SH-SY5Y (cell line): Measurements from ENCODE around the gene UNC5C.
A peak's percentile ranks its signal among the peaks of the same experiment; 100 is the strongest.

Experiments used
- GATA2 ChIP-seq: IDR thresholded peaks from 2 replicates; pipeline ENCODE4 v1.6.1; 2011; ENCODE audit warnings: mild to moderate bottlenecking, low read depth, low read length
- GATA3 ChIP-seq: IDR thresholded peaks from 2 replicates; pipeline ENCODE4 v1.6.1; 2011; ENCODE audit warnings: low read depth, mild to moderate bottlenecking, low read length, moderate library complexity

UNC5C gene

DNA sequence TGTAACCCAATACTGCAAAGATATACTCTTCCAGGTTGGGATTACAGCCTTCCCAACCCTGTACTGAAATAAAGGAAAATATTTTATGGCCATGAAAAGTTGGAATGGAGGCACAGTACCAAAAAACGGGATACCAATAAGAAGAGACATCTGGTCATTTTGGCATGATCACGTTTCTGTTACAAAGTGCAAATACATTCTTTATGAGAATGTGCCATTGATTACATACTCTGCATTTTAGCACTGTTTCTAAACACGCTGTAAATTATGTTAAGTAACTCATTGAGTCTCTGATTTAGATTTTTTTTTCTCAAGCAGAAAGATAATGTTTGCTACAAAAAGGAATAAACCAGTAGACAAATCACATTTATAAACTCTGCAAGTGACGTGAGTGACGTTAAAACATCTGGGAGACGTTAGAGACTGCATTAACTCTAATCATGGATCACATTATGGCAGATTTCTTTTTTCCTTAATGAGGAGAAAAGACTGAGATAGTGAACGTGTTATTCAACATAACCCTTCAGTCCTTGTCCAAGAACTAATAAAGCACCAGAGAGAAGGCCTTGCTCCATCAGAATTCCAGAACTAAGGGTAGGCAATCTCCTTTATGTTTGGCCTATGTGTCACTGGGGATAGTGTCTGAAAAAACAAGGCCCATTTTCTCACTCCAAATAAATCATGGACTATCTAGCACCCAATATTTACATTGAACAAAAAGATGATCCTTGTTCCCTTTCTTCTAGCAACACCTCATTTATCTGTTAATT lies 31.0 kb downstream of the UNC5C start:
- no peak for TF ChIP-seq GATA2
- TF ChIP-seq GATA3 = no peak

DNA sequence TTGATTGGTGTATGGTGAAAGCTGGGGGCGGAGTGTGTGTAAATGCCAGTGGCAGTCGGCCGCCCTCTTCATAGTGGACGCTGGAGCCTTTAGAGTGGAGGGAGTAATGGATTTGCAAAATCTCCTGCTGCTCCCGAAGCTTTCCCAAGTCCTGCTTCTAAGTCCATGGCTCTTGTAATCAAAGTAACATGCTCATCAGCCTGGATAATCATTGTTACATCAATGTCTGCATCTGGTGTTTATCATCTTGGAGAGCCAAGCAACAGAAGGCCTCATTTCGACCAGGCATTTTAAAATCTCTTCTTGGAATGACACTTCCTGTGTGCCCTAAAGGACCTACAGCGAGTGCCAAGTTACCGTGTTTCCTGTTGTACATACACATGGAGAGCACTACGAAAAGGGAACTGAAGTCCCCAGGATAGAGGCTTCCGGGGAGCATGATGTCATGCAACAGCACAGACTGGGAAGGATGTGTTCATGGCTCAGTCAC lies 32.2 kb downstream of the UNC5C start:
- TF ChIP-seq GATA2 (peak; percentile 46; the same call in 1 of the 2 replicates), GATA3 (no peak)

DNA sequence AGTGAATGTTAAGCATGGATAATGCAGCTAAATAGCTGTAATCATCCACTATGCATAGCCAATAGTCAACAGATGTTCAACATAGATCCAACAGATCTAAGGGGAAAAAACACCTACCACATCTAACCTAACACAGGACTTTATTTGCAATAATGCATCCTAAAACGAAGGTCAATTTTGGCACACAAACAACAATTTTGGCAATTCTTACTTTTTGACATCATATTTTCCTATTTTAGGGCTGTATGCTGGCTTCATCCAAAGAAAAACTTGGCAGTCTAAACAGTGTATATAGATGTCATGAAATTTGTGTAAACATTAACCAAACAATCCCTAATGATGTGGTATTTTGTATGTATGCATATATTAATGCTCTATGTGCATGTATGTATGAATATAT lies 33.2 kb downstream of the UNC5C start:
- TF ChIP-seq GATA2 (no peak), GATA3 (no peak)

DNA sequence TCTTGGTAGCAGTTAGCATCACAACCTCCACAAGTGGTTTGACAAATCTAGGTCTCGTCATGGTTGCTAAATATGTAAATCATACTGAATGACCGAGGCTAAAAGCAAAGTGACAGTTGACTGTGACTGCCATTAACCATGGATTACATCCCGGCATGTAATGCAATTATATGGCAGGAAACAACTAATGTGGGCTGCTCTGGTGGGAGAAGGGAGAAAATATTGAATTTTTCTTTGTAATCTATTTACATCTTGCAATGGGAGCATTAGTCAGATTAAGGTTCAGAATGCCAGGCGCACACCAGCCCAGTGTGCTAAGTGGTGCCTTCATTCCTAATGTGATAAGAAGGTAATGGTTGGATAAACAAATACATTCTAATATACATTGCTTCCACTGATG lies 35.8 kb downstream of the UNC5C start:
- TF ChIP-seq GATA2 = peak; percentile 88
- TF ChIP-seq GATA3 = peak; percentile 89

DNA sequence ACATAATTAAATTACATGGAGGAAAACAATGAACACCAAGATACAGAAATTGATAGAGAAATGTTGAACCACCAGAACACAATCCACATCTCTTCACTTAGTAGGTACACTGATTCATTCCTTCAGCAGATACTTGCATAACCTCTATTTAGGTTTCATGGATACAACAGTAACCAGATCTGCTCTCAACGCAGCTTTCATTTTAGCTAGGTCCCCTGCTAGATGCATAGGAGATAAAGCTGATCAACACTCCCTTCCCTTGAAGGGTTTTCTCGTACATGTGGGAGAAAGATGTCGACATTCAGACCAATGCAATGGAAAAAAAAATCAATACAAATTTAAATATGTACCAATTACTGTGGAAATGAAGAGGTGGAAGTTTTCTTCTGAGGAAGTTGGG lies 37.3 kb downstream of the UNC5C start:
- peak; percentile 66 for TF ChIP-seq GATA2
- peak; percentile 89 for TF ChIP-seq GATA3

DNA sequence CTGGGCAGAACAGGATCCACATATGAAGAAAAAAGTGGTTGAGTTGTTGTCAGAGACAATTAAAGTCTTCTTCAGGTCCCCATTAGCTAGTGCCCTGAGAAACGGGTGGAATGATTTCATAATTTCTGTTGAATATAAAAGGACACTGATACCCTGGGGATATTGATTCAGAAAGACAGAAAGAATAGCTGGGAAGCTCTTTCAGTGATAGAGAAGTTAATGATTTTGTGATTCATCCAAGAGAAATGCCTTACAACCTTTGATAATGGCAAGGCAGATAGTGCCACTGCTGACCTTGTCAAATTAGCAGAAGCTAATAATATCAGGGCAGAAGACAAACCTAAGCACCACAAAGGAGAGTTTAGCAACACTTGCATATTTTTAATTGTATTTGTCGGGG lies 37.9 kb downstream of the UNC5C start:
- no peak for TF ChIP-seq GATA3
- no peak for TF ChIP-seq GATA2

DNA sequence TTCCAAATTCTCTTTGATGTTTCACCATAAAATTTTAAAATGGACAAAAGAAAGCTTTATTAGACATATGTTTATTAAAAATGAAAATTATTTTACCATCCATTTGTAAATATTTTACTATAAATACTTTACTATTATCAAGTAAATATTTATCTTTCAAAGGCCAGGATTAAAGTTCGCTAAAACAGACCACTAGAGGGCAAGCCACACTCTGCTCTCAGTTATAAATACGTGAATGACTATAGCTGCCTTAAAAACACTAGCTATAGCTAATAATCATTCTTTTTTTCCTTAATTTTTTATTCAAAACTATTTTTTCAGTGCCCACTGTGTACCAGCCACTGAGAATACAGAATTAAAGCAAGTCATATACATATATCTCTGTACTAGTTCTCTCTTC lies 38.6 kb downstream of the UNC5C start:
- TF ChIP-seq GATA3 (no peak), GATA2 (no peak)

DNA sequence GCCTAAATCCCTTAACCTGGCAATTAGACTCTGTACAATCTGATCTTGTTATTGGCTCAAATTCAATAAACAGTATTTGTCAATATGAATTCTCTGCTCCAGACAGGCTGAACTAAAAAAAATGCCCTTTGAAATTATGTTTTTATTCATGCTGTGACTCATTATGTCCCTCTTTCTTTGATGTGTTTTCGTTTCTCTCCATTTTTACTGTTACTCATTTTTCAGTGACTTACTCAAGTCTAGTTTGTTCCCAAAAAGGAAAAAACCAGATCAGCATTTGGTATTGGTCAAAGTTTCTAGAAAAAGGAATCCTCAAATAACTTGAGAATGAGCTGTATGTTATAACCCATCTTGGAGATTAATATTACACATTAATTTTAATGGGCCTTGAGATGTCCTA lies 40.4 kb downstream of the UNC5C start:
- no peak for TF ChIP-seq GATA3
- no peak for TF ChIP-seq GATA2

DNA sequence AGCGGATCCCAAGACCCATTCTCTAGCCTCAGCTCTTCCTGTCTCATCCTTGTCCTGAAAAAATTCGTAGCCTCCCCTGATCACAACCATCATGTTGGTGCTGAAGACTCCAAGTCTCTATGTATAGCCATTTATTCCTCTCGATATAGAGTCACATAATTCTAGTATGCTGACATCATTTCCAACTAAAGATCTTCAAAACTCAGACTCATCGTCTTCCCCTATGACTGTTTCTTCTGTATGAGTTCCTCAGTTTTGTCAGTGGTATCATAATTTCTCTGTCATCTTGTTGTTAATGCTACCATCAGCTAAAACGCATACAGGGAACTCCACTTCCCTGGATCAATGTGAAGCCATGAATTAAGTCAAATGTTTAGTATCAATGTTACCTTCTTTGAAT lies 41.2 kb downstream of the UNC5C start:
- TF ChIP-seq GATA3 (no peak), GATA2 (no peak)

DNA sequence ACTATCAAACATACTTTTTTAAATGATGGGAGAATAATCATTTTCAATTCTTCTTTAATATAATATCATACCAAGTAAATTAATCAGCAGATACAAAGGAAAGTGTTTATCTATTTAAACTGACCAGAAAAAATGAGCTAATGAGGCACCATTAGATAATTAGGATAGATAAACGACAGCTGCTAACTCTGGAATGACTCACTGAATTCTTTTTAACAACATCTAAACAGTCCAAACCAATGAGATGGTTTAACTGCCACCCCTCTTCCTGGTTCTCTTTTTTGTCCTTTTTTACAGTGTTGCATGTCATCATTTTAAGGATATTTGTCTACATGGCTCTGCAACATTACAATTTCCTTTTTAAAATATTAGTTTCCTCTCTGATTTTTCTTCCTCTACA lies 41.6 kb downstream of the UNC5C start:
- no peak for TF ChIP-seq GATA2
- no peak for TF ChIP-seq GATA3

DNA sequence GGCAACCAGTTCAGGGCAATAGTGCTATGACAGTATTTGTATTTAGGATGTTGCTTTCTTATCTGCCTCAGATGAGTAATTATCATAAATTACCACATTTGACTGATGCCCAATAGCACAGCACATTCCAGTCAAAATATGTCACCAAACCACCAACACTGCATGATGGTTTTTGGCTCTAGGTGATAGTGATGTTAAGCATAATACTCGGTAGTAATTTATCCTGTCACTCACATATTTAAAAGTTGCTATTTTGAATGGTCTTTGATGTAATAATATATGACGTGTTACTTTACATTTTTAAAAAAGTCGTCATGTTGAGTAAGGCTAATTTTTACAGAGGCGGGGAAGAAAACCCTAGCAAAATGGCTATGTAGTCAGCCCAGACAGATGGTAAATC lies 42.5 kb downstream of the UNC5C start:
- no peak for TF ChIP-seq GATA3
- TF ChIP-seq GATA2 = no peak

DNA sequence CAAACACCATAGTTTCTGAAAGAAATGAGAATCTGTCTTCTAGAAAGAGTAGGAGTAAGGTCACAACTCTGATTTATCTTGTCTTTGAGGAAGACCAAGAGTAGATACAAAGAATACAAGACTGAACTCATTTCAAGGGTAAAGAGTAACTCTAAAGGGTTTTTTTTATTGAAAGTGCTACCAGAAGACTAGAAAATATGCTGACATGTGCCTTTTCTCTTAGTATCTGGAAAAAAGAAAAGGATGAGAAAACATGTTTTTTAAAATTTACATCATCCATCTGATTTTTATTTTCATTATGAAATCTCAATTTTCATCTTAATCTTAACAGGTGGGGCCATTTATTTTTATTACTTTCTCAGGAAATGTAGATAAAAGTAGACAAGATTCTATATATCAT lies 43.0 kb downstream of the UNC5C start:
- TF ChIP-seq GATA2 (no peak), GATA3 (no peak)

DNA sequence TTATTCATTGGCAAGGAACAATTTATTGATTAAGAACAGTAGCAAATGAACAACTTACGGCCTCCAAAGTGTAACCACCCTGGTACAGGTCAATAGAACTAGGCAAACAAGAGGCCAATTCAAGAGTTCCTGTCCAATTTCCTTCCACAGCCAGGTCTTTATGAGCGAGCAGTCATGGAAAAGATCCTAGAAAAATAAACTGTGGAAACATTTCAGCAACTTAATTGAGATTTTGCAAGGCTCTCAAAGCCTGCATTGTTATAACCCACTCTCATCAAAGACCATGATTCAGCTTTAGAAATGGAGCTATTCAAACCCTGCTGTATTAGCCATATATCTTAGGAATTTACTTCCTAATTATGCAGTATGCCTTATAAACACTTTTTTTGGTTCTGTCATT lies 43.6 kb downstream of the UNC5C start:
- TF ChIP-seq GATA3 (no peak), GATA2 (no peak)

DNA sequence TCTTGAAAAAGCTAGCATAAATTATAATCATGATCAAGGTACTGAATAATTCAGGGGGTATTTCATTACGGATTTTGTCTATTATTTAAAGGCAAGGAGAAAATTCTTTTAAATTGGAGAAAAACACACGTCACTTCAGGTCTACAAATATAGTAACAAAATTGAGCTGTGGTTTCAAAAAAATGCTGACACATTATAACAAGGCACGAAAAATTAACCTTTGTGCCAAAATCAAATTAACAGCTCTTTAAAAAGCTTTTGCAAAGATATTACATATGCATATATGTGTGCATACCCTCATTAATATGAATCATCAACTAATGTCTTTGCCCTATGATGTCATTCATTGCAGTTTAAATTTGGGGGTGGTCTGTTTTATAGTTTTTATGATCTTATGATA lies 44.3 kb downstream of the UNC5C start:
- TF ChIP-seq GATA2 = no peak
- TF ChIP-seq GATA3 = no peak

DNA sequence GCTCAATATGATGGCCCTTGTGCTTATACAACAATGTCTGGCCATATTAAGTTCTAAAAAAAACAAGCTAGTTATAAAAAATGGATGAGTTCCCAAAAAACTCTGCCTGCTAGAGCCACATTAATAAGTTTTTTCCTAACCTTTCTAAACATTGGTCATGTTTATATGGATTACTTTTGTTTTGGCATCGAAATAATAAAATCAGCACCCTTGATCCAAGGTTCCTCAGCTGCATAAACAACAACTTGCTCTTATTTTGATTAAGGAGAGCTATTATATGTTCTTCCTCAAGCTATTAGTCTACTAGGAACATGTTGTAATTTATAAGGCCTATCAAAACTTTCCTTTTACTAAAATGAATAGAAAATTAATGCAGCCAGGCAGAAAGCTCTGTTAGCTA lies 48.4 kb downstream of the UNC5C start:
- TF ChIP-seq GATA2 = no peak

DNA sequence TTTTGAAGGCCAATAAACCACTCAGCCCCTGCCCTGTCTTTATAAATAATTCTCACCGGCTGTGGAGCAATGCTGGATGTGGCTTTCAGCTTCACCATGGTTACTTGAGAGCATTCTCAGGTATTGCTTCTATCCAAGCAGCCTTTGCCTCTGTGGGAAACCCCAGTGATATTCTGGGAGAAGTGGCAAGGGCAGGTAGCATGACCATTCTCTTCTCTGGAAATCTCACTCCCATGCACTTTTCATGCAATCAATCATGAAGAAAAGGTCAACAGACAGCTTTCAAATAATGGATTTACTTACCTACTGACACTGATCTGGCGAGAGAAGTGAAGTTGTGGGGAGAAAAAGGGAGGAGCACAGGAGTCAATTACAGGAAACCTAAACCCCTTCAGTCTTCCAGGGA lies 49.5 kb downstream of the UNC5C start:
- TF ChIP-seq GATA2 = no peak

DNA sequence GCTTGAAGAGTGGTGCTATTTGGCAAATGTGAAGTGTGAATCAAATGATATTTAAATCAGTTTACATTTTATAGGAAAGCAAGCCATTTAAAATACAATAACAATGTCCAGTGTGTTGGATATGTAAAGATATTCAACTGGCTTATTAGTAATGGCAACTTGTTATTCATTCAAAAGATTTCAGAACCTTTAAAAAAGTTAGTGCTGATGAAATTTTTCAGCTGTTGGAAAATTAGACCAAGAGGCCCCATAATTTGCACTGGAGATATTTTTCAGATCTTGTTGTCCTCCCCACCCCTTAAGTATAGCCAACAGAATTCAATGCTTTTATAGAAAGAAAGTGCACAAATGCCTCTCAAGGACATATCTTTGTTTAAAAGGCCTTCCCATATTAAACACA lies 54.6 kb downstream of the UNC5C start:
- TF ChIP-seq GATA3 (no peak), GATA2 (no peak)
